K562 (cell line): ENCODE results near the gene POLR1C. TPM values are rescaled to one million over a fixed set of nuclear protein-coding genes. Genes with fewer than 3 reads are reported as not detected.

Experiments
- ARID2 ChIP-seq: fragments of 450-650 bp; IDR thresholded peaks from 2 replicates; pipeline ENCODE4 v1.6.1; 2017; ENCODE audit warnings: antibody characterized with exemption, mild to moderate bottlenecking
- CUX1 ChIP-seq: fragments of 200-800 bp; sonication (Bioruptor generic); IDR thresholded peaks from 2 replicates; pipeline ENCODE4 v1.6.1; 2016; ENCODE audit warnings: missing genetic modification characterization, missing compliant biosample characterization
- ELK3 ChIP-seq: fragments of 450-650 bp; formaldehyde crosslinking; IDR thresholded peaks from 2 replicates; pipeline ENCODE4 v1.4.0; 2020; ENCODE audit warnings: mild to moderate bottlenecking
- ESRRB ChIP-seq: fragments of 250-450 bp; sonication (Bioruptor Pico); IDR thresholded peaks from 2 replicates; pipeline ENCODE4 v1.5.0; 2020; ENCODE audit warnings: mild to moderate bottlenecking, moderate library complexity, borderline replicate concordance
- FOXJ2 ChIP-seq: fragments of 200-800 bp; sonication (Bioruptor generic); IDR thresholded peaks from 2 replicates; pipeline ENCODE4 v1.6.1; 2016; ENCODE audit warnings: missing genetic modification characterization, missing compliant biosample characterization
- HES1 ChIP-seq: fragments of 450-650 bp; IDR thresholded peaks from 2 replicates; pipeline ENCODE4 v1.6.1; 2016; ENCODE audit warnings: low read depth, mild to moderate bottlenecking, moderate library complexity
- JUN ChIP-seq, 2 experiments: sonication (generic) in 1 of 2; formaldehyde crosslinking in 1 of 2; IDR thresholded peaks; 2 replicates each; pipeline versions ENCODE4 v1.6.1 to v1.8.0; 2012 to 2022; ENCODE audit warnings: borderline replicate concordance in 2 of 2, mild to moderate bottlenecking in 2 of 2, improper control_type of control experiment in 1 of 2, low read depth in 1 of 2, low read length in 1 of 2, missing genetic modification reagents in 1 of 2
- LARP7 ChIP-seq: fragments of 450-650 bp; IDR thresholded peaks from 2 replicates; pipeline ENCODE4 v1.6.1; 2016
- MTA2 ChIP-seq: fragments of 450-650 bp; IDR thresholded peaks from 2 replicates; pipeline ENCODE4 v1.6.1; 2016; ENCODE audit warnings: low read depth
- MYBL2 ChIP-seq, 2 experiments: fragments of 450-650 bp in 1 of 2; sonication (generic) in 1 of 2; formaldehyde crosslinking in 1 of 2; IDR thresholded peaks; 2 replicates each; pipeline versions ENCODE4 v1.6.1 to v1.8.1; 2017 to 2022; ENCODE audit warnings: borderline replicate concordance in 1 of 2, inconsistent platforms in 1 of 2, low read depth in 1 of 2, mild to moderate bottlenecking in 1 of 2, missing genetic modification reagents in 1 of 2, moderate library complexity in 1 of 2
- NELFE ChIP-seq: IDR thresholded peaks from 2 replicates; pipeline ENCODE4 v1.6.1; 2011; ENCODE audit warnings: mild to moderate bottlenecking; ENCODE audit not compliant: insufficient read depth, insufficient read length
- RB1 ChIP-seq: fragments of 450-650 bp; IDR thresholded peaks from 2 replicates; pipeline ENCODE4 v1.6.1; 2017; ENCODE audit warnings: low read depth, mild to moderate bottlenecking
- SIX5 ChIP-seq, 2 experiments: IDR thresholded peaks; 2 replicates each; pipeline ENCODE4 v1.6.1; 2011; ENCODE audit warnings: low read length in 2 of 2, borderline replicate concordance in 1 of 2, low read depth in 1 of 2, mild to moderate bottlenecking in 1 of 2, moderate library complexity in 1 of 2; ENCODE audit not compliant: insufficient read depth in 1 of 2
- SMARCC2 ChIP-seq: fragments of 450-650 bp; IDR thresholded peaks from 2 replicates; pipeline ENCODE4 v1.6.1; 2017; ENCODE audit warnings: antibody characterized with exemption, moderate library complexity, mild to moderate bottlenecking, low read depth
- TAF1 ChIP-seq: IDR thresholded peaks from 2 replicates; pipeline ENCODE4 v1.6.1; 2011; ENCODE audit warnings: mild to moderate bottlenecking, low read length, moderate library complexity; ENCODE audit not compliant: insufficient read depth, control insufficient read depth, severe bottlenecking; ENCODE audit errors: extremely low read depth
- TARDBP ChIP-seq: fragments of 450-650 bp; IDR thresholded peaks from 2 replicates; pipeline ENCODE4 v1.6.1; 2016
- TEAD2 ChIP-seq: fragments of 450-650 bp; IDR thresholded peaks from 2 replicates; pipeline ENCODE4 v1.6.1; 2016; ENCODE audit warnings: missing genetic modification characterization, control low read depth, missing compliant biosample characterization
- ZBTB2 ChIP-seq: fragments of 450-650 bp; IDR thresholded peaks from 2 replicates; pipeline ENCODE4 v1.6.1; 2016; ENCODE audit warnings: antibody characterized with exemption
- ZNF655 ChIP-seq: fragments of 250-450 bp; sonication (Bioruptor Pico); IDR thresholded peaks from 2 replicates; pipeline ENCODE4 v1.5.0; 2021
- polyA plus RNA-seq, 8 experiments: library from polyadenylated mRNA; depleted of rRNA in 4 of 8; stranded (reverse) in 5 of 8; unstranded in 3 of 8; fragments of >200 nt; fragmentation: Nextera tagmentation in 2 of 8; fragmentation: Illumina TruSeq in 1 of 8; extraction: Ambion mirVana in 2 of 8; extraction: Trizol in 1 of 8; gene quantifications; 2 replicates each; pipeline versions ENCODE4 v1.2.1 to v1.2.3, GENCODE V29; 2011 to 2014; ENCODE audit warnings: inconsistent platforms in 1 of 8, missing spikeins in 1 of 8
- total RNA-seq, 7 experiments: library from RNA; depleted of rRNA in 6 of 7; stranded (reverse); fragments of >200 nt in 6 of 7; fragmentation: Illumina TruSeq in 2 of 7; extraction: Trizol in 2 of 7; gene quantifications; 2 replicates each; pipeline versions ENCODE4 v1.2.1 to v1.2.3, GENCODE V29; 2011 to 2021; ENCODE audit warnings: low replicate concordance in 1 of 7

The POLR1C gene
- total and polyA plus RNA-seq, 9 of the 15 experiments (the other 6 are each of a cell fraction or from before 2014, with no cell fraction given), result 83.5 to 429 (median 120) TPM

- TF ChIP-seq SMARCC2 (no peak), ARID2 (no peak), SIX5 (IDR thresholded peaks at IDR 0.05; ENCODE audit: borderline replicate concordance in 1 of 2, insufficient read depth in 1 of 2, low read depth in 1 of 2, low read length in 2 of 2) (no peak), RB1 (no peak), ZBTB2 (no peak), ESRRB (CRISPR knock-in tag) (0 out of 2 replicates have a peak, but pooled peaks have one; percentile 20), LARP7 (no peak), MTA2 (no peak), TARDBP (0 out of 2 replicates have a peak, but pooled peaks have one; percentile 25), MYBL2 (IDR thresholded peaks at IDR 0.05; ENCODE audit: low read depth) (no peak), MYBL2 (CRISPR knock-in tag; IDR thresholded peaks at IDR 0.05; ENCODE audit: borderline replicate concordance) (no peak), JUN (IDR thresholded peaks at IDR 0.05; ENCODE audit: borderline replicate concordance, low read depth, low read length) (no peak), JUN (CRISPR knock-in tag; IDR thresholded peaks at IDR 0.05; ENCODE audit: borderline replicate concordance) (0 out of 2 replicates have a peak, but pooled peaks have one; percentile 24), CUX1 (no peak), ELK3 (CRISPR knock-in tag) (no peak), ZNF655 (CRISPR knock-in tag) (no peak), HES1 (no peak), TEAD2 (tag) (no peak), NELFE (no peak), TAF1 (no peak), FOXJ2 (no peak)
These were observed 557 bp upstream of the POLR1C start (continued) for GRCh38 chr6:43516367-43516696.
